B cell (primary cell): Measurements from ENCODE around the gene TMEM132D. TPM values are rescaled to one million over a fixed set of nuclear protein-coding genes. Genes with fewer than 3 reads are reported as not detected.

ENCODE experiments used
- ATAC-seq: fragments of 200-7000 bp; cut with Tn5 transposase; one replicate; pipeline ENCODE4 v1.10.0; 2021; ENCODE audit warnings: low read depth, mild to moderate bottlenecking, moderate number of reproducible peaks, moderate library complexity
- CTCF ChIA-PET: fragments of 350-600 bp; sonication (Branson Sonifier 250); formaldehyde crosslinking; loops from one replicate; lab custom pipeline; 2021; ENCODE audit warnings: antibody characterized with exemption, inconsistent platforms; lab: Charles Lee
- POLR2A ChIA-PET: fragments of 350-600 bp; sonication (Branson Sonifier 250); formaldehyde crosslinking; loops from one replicate; lab custom pipeline; 2021; ENCODE audit warnings: antibody characterized with exemption; lab: Charles Lee
- DNase-seq: peaks from one replicate; pipeline ENCODE4 v3.0.0; 2013
- H2AFZ ChIP-seq: 2 replicates; pipeline ENCODE4 v1.6.1; 2012; ENCODE audit warnings: mild to moderate bottlenecking, low read depth, low read length; ENCODE audit not compliant: insufficient read depth, poor library complexity, severe bottlenecking
- H3K27ac ChIP-seq, 2 donors: 1 replicate in 1 of 2; 2 replicates in 1 of 2; pipeline ENCODE4 v1.5.1; 2012 to 2013; ENCODE audit warnings: low read length in 2 of 2, mild to moderate bottlenecking in 2 of 2, moderate library complexity in 1 of 2
- H3K27me3 ChIP-seq, 4 experiments: fragments of 200-600 bp in 1 of 4; sonication (generic) in 1 of 4; replicated peaks in 1 of 4; 1 replicate in 2 of 4; 2 replicates in 2 of 4; pipeline versions ENCODE4 v1.6.1 to v1.7.0; 2013 to 2016; ENCODE audit warnings: low read length in 3 of 4, mild to moderate bottlenecking in 2 of 4, mixed read lengths in 1 of 4, moderate library complexity in 1 of 4; ENCODE audit not compliant: insufficient read depth in 4 of 4, control insufficient read depth in 3 of 4; ENCODE audit errors: control extremely low read depth in 1 of 4
- H3K36me3 ChIP-seq, 2 experiments: replicated peaks in 1 of 2; 1 replicate in 1 of 2; 2 replicates in 1 of 2; pipeline versions ENCODE4 v1.6.1 to v1.7.1; 2013; ENCODE audit warnings: low read length in 1 of 2; ENCODE audit not compliant: insufficient read depth in 2 of 2, control insufficient read depth in 1 of 2; ENCODE audit errors: control extremely low read depth in 1 of 2, extremely low read depth in 1 of 2
- H3K4me1 ChIP-seq, 2 donors: fragments of 200-600 bp in 1 of 2; sonication (generic) in 1 of 2; 1 replicate in 1 of 2; 2 replicates in 1 of 2; pipeline versions ENCODE4 v1.5.1 to v1.6.1; 2013 to 2017; ENCODE audit warnings: low read length in 2 of 2; ENCODE audit not compliant: control insufficient read depth in 2 of 2, insufficient read depth in 2 of 2
- H3K4me2 ChIP-seq: replicated peaks from 2 replicates; pipeline ENCODE3; 2012; ENCODE audit warnings: mild to moderate bottlenecking, low read depth, low read length; ENCODE audit not compliant: poor library complexity, severe bottlenecking
- H3K4me3 ChIP-seq, 5 experiments: fragments of 200-600 bp in 1 of 5; sonication (generic) in 1 of 5; 1 replicate in 3 of 5; 2 replicates in 2 of 5; pipeline versions ENCODE4 v1.5.1 to v1.7.0; 2011 to 2016; ENCODE audit warnings: low read length in 4 of 5, mild to moderate bottlenecking in 4 of 5, low read depth in 2 of 5, control low read depth in 1 of 5, moderate library complexity in 1 of 5; ENCODE audit not compliant: insufficient read depth in 1 of 5; ENCODE audit errors: control extremely low read depth in 1 of 5, extremely low read depth in 1 of 5
- H3K79me2 ChIP-seq: fragments of 200-600 bp; sonication (generic); one replicate; pipeline ENCODE4 v1.6.0; 2016; ENCODE audit warnings: low read length; ENCODE audit not compliant: control insufficient read depth, insufficient read depth
- H3K9ac ChIP-seq: fragments of 200-600 bp; sonication (generic); 2 replicates; pipeline ENCODE4 v1.6.1; 2017; ENCODE audit warnings: mild to moderate bottlenecking, low read length, moderate library complexity
- H3K9me3 ChIP-seq, 3 donors: one replicate each; pipeline versions ENCODE4 v1.6.1 to v1.7.1; 2013; ENCODE audit warnings: low read length in 2 of 3; ENCODE audit not compliant: control insufficient read depth in 2 of 3, insufficient read depth in 1 of 3; ENCODE audit errors: control extremely low read depth in 1 of 3
- H4K20me1 ChIP-seq: 2 replicates; pipeline ENCODE4 v1.6.0; 2012; ENCODE audit warnings: mild to moderate bottlenecking, low read length; ENCODE audit not compliant: insufficient read depth, control insufficient read depth, poor library complexity, severe bottlenecking
- H3K27ac Mint-ChIP-seq: one replicate; pipeline ENCODE4 v1.8.0; 2021; ENCODE audit warnings: mixed read lengths
- H3K27me3 Mint-ChIP-seq: one replicate; pipeline ENCODE4 v1.8.0; 2021; ENCODE audit warnings: mixed read lengths
- H3K4me1 Mint-ChIP-seq: one replicate; pipeline ENCODE4 v1.8.0; 2021; ENCODE audit warnings: mixed read lengths
- H3K4me3 Mint-ChIP-seq: one replicate; pipeline ENCODE4 v1.8.0; 2021; ENCODE audit warnings: mixed read lengths
- H3K9me3 Mint-ChIP-seq: one replicate; pipeline ENCODE4 v1.8.0; 2022; ENCODE audit warnings: mixed read lengths; ENCODE audit not compliant: insufficient read depth
- EZH2 ChIP-seq: IDR thresholded peaks from 2 replicates; pipeline ENCODE4 v1.6.1; 2012; ENCODE audit warnings: borderline replicate concordance, low read depth, mild to moderate bottlenecking, moderate library complexity, low read length; ENCODE audit not compliant: insufficient read depth, poor library complexity, severe bottlenecking
- WGBS: methylation state at CpG from one replicate; pipeline ENCODE4 v1.1.5; 2013; ENCODE audit warnings: missing lambda C conversion rate; ENCODE audit not compliant: insufficient coverage; 5-methylcytosine and 5-hydroxymethylcytosine counted together
- intact Hi-C: fragments of 100-400 bp; cut with micrococcal nuclease; formaldehyde crosslinking; loops from one replicate; pipeline ENCODE4 v1.10.0; 2022
- polyA plus RNA-seq: library from polyadenylated mRNA; depleted of rRNA; stranded (reverse); fragments of >200 nt; gene quantifications from 2 replicates; pipeline ENCODE4 v1.2.3, GENCODE V29; 2012
- total RNA-seq, 2 donors: library from RNA; stranded (reverse); fragments of 120-200 nt in 1 of 2; gene quantifications; 1 replicate in 1 of 2; 2 replicates in 1 of 2; pipeline versions ENCODE4 v1.2.3 to v1.2.4, GENCODE V29; 2013 to 2022
- TF ChIP-seq, protein P1 (sequence below): fragments of 200-600 bp; IDR thresholded peaks from one replicate; pipeline ENCODE4 v1.8.0; 2022; ENCODE audit warnings: antibody characterized with exemption, mild to moderate bottlenecking

The TMEM132D gene
- total and polyA plus RNA-seq, 2 donors (not counting 1 experiment from before 2014, with no cell fraction given), result not detected

DNA sequence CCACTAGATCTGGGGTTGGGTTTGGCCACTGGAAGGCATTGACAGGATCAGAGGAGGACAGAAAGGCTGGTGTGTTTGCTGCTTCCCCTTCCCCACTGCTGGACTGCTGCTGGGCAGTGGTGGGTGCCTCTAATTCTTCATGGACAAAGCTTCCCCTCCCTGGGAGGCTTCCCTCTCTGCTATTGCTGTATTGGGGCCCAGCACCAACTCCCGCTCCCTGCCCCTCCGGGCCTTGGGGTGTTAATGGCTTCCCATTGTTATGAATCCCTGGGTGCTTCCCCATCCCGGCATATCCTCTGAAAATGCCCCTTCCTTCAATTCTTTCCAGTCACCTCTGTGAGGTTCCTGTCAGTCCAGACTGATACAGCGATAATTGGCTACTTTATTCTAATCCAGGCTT is 740.4 kb downstream of the TMEM132D start:
- Histone ChIP-seq H3K79me2 (no peaks in the 10 kb centered on the region), H3K4me3 (no peak overlapping the region), H3K4me1 (no peaks in the 10 kb centered on the region), H3K9ac (no peak overlapping the region), H3K4me2 (no peak overlapping the region), H2AFZ (no peak overlapping the region), H3K36me3 (no peaks in the 10 kb centered on the region), H3K27me3 (peaks cover 0 to 3% (median 0%) of the 10 kb centered on the region in 4 experiments), H3K27ac (no peak overlapping the region), H3K9me3 (peaks cover 0 to 15% (median 0%) of the 10 kb centered on the region in 3 donors), H4K20me1 (no peaks in the 10 kb centered on the region)
- Mint-ChIP-seq H3K4me3 (no peak overlapping the region), H3K4me1 (no peaks in the 10 kb centered on the region), H3K9me3 (peaks cover 2% of the 10 kb centered on the region), H3K27ac (no peak overlapping the region), H3K27me3 (no peaks in the 10 kb centered on the region)
- 66% methylated on average over 3 of the region's 4 CpGs for WGBS
- intact Hi-C loops, result no loop called here
- POLR2A ChIA-PET, result no interaction called here
- ATAC-seq (no peak), DNase-seq (no peak)
- TF ChIP-seq, protein P1, sequence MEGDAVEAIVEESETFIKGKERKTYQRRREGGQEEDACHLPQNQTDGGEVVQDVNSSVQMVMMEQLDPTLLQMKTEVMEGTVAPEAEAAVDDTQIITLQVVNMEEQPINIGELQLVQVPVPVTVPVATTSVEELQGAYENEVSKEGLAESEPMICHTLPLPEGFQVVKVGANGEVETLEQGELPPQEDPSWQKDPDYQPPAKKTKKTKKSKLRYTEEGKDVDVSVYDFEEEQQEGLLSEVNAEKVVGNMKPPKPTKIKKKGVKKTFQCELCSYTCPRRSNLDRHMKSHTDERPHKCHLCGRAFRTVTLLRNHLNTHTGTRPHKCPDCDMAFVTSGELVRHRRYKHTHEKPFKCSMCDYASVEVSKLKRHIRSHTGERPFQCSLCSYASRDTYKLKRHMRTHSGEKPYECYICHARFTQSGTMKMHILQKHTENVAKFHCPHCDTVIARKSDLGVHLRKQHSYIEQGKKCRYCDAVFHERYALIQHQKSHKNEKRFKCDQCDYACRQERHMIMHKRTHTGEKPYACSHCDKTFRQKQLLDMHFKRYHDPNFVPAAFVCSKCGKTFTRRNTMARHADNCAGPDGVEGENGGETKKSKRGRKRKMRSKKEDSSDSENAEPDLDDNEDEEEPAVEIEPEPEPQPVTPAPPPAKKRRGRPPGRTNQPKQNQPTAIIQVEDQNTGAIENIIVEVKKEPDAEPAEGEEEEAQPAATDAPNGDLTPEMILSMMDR, result no peak
- TF ChIP-seq EZH2, result no peak
- CTCF ChIA-PET, result no interaction called here

DNA sequence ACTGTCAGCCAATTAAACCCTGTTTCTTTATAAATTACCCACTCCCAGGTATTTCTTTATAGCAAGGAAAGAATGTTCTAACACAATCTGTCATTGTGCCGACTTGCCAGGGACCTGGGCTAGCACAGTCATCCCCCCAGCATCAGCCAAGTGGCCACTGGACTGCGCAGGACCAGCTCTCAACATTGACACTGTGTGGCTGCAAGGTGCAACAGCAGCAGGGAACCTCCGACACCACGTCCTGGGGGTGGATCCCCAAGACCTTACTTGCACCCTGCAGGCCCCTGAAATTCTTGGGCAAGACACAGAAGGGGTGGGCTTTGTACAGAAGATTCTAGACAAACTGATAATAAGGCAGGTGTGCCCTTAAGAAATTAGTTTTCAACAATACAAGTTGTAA is 741.0 kb downstream of the TMEM132D start:
- Histone ChIP-seq H3K27me3 (peaks cover 0 to 3% (median 0%) of the 10 kb centered on the region in 4 experiments), H3K36me3 (no peaks in the 10 kb centered on the region), H3K4me2 (no peak overlapping the region), H3K9me3 (peaks cover 0 to 15% (median 0%) of the 10 kb centered on the region in 3 donors), H3K4me3 (no peak overlapping the region), H3K9ac (no peak overlapping the region), H3K27ac (no peak overlapping the region), H4K20me1 (no peaks in the 10 kb centered on the region), H2AFZ (no peak overlapping the region), H3K4me1 (no peaks in the 10 kb centered on the region), H3K79me2 (no peaks in the 10 kb centered on the region)
- WGBS, result 92% methylated on average over 4 of the region's 4 CpGs
- intact Hi-C loops, result no loop called here
- Mint-ChIP-seq H3K4me3 (no peak overlapping the region), H3K27ac (no peak overlapping the region), H3K9me3 (peaks cover 4% of the 10 kb centered on the region), H3K27me3 (no peaks in the 10 kb centered on the region), H3K4me1 (no peaks in the 10 kb centered on the region)
- no peak for ATAC-seq
- TF ChIP-seq EZH2, result no peak
- TF ChIP-seq, protein P1, result no peak
- no peak for DNase-seq
- CTCF ChIA-PET, result no interaction called here
- POLR2A ChIA-PET, result no interaction called here
